ENCODE results near the gene SYNE2. TPM values are rescaled to one million over a fixed set of nuclear protein-coding genes. Genes with fewer than 3 reads are reported as not detected.
"Not testable (repeated sequence)": the region's sequence is repeated elsewhere in the genome, so short reads cannot be mapped to it uniquely, and the experiment has no call there.

Gene SYNE2
- total RNA-seq, 2 experiments from 2014 or later: 23.4 to 26.5 TPM

GRCh38 chr14:64170181-64170580 lies 317.4 kb downstream of the SYNE2 start:
- CTCF ChIA-PET: no interaction called here
- POLR2A ChIA-PET: no interaction called here

- CTCF ChIA-PET: interaction anchor here (0.6 to 0.8 kb wide), 2 partner anchors 121 to 742 kb away, joined by 4 read pairs; no protein-coding TSS in a partner anchor
- POLR2A ChIA-PET: interaction anchor here (0.5 kb wide), 1 partner anchor 299 kb away, joined by 3 read pairs; no protein-coding TSS in a partner anchor
Measured at GRCh38 chr14:64174922-64175782, 322.3 kb downstream of the SYNE2 start.

- CTCF ChIA-PET: no interaction called here
- POLR2A ChIA-PET: no interaction called here
Measured at GRCh38 chr14:64176330-64176729, 323.5 kb downstream of the SYNE2 start.

- CTCF ChIA-PET: no interaction called here
- POLR2A ChIA-PET: no interaction called here
Measured at GRCh38 chr14:64178814-64179213, 326.0 kb downstream of the SYNE2 start.

GRCh38 chr14:64182908-64183307 lies 330.1 kb downstream of the SYNE2 start:
- POLR2A ChIA-PET, CTCF ChIA-PET: not testable (repeated sequence)

- ChIA-PET CTCF (no interaction called here), POLR2A (no interaction called here)
Measured at GRCh38 chr14:64184103-64184729, 331.4 kb downstream of the SYNE2 start.

- ChIA-PET CTCF (no interaction called here), POLR2A (no interaction called here)
Measured at GRCh38 chr14:64185184-64185583, 332.4 kb downstream of the SYNE2 start.

- ChIA-PET POLR2A (no interaction called here), CTCF (no interaction called here)
Measured at GRCh38 chr14:64186231-64187129, 333.7 kb downstream of the SYNE2 start.

- ChIA-PET POLR2A (no interaction called here), CTCF (no interaction called here)
Measured at GRCh38 chr14:64187331-64187730, 334.5 kb downstream of the SYNE2 start.

- ChIA-PET POLR2A (interaction anchor here (0.6 kb wide), 1 partner anchor 230 kb away, joined by 5 read pairs; no protein-coding TSS in a partner anchor), CTCF (no interaction called here)
Measured at GRCh38 chr14:64190974-64191502, 338.2 kb downstream of the SYNE2 start.

- POLR2A ChIA-PET: no interaction called here
Measured at GRCh38 chr14:64191756-64192155, 339.0 kb downstream of the SYNE2 start.

GRCh38 chr14:64193821-64194220 lies 341.0 kb downstream of the SYNE2 start:
- ChIA-PET CTCF (no interaction called here), POLR2A (no interaction called here)

More at GRCh38 chr14:64191756-64192155, 339.0 kb downstream of the SYNE2 start:
- CTCF ChIA-PET: no interaction called here

- POLR2A ChIA-PET: no interaction called here
- CTCF ChIA-PET: no interaction called here
Measured at GRCh38 chr14:64194404-64194803, 341.6 kb downstream of the SYNE2 start.

- POLR2A ChIA-PET: no interaction called here
- CTCF ChIA-PET: no interaction called here
Measured at GRCh38 chr14:64195199-64195598, 342.4 kb downstream of the SYNE2 start.

GRCh38 chr14:64196056-64196455 lies 343.3 kb downstream of the SYNE2 start:
- ChIA-PET CTCF (no interaction called here), POLR2A (no interaction called here)

GRCh38 chr14:64196814-64197411 lies 344.1 kb downstream of the SYNE2 start:
- ChIA-PET POLR2A (no interaction called here), CTCF (no interaction called here)

- CTCF ChIA-PET: no interaction called here
Measured at GRCh38 chr14:64197996-64198395, 345.2 kb downstream of the SYNE2 start.

GRCh38 chr14:64198486-64198885 lies 345.7 kb downstream of the SYNE2 start:
- POLR2A ChIA-PET: no interaction called here
- CTCF ChIA-PET: interaction anchor here (0.6 kb wide), 1 partner anchor 778 kb away, joined by 3 read pairs; no protein-coding TSS in a partner anchor

More at GRCh38 chr14:64197996-64198395, 345.2 kb downstream of the SYNE2 start:
- POLR2A ChIA-PET: no interaction called here

- CTCF ChIA-PET: interaction anchor here (0.6 kb wide), 1 partner anchor 943 kb away, joined by 4 read pairs; no protein-coding TSS in a partner anchor
Measured at GRCh38 chr14:64200170-64200569, 347.4 kb downstream of the SYNE2 start.

GRCh38 chr14:64201296-64201695 lies 348.5 kb downstream of the SYNE2 start:
- ChIA-PET POLR2A (no interaction called here), CTCF (no interaction called here)

More at GRCh38 chr14:64200170-64200569, 347.4 kb downstream of the SYNE2 start:
- POLR2A ChIA-PET: no interaction called here

All from activated CD8-positive, alpha-beta memory T cell treated with anti-CD3 and anti-CD28 coated beads for 36 hours (primary cell).